ENCODE measurements around the gene VPS4A.

DNA sequence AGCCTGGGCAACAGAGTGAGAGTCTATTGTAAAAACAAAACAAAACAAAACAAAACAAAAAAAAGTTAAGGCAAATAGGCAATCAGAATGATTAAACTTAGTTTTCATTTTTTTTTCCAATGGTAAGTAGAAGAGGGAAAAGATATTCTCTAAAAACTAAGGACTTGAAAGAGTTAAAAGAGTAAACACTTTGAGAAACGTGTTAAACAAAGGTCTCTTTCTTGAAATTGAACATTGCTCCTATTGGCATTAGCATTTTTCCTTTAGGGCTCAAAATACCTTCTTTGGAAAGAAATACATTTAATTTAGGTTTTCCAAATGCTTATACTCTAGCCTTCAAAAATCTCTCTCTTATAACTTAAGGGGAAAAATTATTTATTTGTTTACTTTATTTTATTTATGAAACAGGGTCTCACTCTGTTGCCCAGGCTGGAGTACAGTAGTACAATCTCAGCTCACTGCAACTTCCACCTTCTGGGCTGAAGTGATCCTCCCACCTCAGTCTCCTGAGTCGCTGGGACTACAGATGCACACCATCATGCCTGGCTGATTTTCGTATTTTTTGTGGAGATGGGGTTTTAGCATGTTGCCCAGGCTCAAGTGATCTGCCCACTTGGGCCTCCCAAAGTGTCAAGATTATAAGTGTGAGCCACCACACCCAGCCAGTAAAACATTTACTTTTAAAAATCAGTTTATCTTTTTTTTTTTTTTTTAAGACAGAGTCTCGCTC, 44.7 kb upstream of the VPS4A start:
- TF ChIP-seq, protein P1, sequence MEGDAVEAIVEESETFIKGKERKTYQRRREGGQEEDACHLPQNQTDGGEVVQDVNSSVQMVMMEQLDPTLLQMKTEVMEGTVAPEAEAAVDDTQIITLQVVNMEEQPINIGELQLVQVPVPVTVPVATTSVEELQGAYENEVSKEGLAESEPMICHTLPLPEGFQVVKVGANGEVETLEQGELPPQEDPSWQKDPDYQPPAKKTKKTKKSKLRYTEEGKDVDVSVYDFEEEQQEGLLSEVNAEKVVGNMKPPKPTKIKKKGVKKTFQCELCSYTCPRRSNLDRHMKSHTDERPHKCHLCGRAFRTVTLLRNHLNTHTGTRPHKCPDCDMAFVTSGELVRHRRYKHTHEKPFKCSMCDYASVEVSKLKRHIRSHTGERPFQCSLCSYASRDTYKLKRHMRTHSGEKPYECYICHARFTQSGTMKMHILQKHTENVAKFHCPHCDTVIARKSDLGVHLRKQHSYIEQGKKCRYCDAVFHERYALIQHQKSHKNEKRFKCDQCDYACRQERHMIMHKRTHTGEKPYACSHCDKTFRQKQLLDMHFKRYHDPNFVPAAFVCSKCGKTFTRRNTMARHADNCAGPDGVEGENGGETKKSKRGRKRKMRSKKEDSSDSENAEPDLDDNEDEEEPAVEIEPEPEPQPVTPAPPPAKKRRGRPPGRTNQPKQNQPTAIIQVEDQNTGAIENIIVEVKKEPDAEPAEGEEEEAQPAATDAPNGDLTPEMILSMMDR (IDR thresholded peaks at IDR 0.05): no peak
- TF ChIP-seq POLR2A (IDR thresholded peaks at IDR 0.05): no peak
